PC-3 (cell line): ENCODE data around the gene NTM.

Source experiments
- EZH2 ChIP-seq: fragments of 300-600 bp; sonication (generic); IDR thresholded peaks from one replicate; pipeline ENCODE4 v1.6.1; 2017; ENCODE audit warnings: antibody characterized with exemption, mild to moderate bottlenecking, low read length; ENCODE audit not compliant: unreplicated experiment
- TF ChIP-seq, protein P1 (sequence below): fragments of 300-600 bp; sonication (generic); conservative IDR thresholded peaks from 2 replicates; pipeline ENCODE4 v1.5.1; 2017; ENCODE audit warnings: antibody characterized with exemption, low read depth, mild to moderate bottlenecking, low read length

DNA sequence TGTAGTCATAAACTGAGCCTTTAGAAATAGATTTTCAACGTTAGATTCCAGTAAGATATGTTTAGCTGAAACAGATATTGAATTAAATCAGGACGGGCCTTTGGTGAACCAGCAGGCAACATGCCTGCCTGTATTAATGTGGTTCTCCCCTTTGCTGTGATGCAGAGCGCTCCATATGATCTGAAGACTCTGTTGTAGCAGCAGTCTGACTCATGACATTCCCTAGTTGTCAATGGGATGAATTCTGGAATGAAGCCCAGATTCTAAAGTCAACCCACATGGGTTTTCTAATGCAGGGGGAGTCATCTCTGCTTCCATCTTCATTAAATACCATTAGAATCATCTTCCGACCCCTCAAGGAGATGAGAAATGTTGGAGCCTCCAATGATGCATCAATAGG is 864.5 kb downstream of the NTM start:
- TF ChIP-seq, protein P1, sequence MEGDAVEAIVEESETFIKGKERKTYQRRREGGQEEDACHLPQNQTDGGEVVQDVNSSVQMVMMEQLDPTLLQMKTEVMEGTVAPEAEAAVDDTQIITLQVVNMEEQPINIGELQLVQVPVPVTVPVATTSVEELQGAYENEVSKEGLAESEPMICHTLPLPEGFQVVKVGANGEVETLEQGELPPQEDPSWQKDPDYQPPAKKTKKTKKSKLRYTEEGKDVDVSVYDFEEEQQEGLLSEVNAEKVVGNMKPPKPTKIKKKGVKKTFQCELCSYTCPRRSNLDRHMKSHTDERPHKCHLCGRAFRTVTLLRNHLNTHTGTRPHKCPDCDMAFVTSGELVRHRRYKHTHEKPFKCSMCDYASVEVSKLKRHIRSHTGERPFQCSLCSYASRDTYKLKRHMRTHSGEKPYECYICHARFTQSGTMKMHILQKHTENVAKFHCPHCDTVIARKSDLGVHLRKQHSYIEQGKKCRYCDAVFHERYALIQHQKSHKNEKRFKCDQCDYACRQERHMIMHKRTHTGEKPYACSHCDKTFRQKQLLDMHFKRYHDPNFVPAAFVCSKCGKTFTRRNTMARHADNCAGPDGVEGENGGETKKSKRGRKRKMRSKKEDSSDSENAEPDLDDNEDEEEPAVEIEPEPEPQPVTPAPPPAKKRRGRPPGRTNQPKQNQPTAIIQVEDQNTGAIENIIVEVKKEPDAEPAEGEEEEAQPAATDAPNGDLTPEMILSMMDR = no peak
- no peak for TF ChIP-seq EZH2
